D721Med (cell line): ENCODE measurements around the gene CAMK1G.

Experiments
- DNase-seq: peaks from one replicate; pipeline ENCODE4 v3.0.0; 2011; ENCODE audit warnings: low spot score; ENCODE audit not compliant: insufficient read length
- FAIRE-seq: peaks from 2 replicates; lab custom pipeline; 2011; peaks lifted over from hg19 to GRCh38; lab: Jason Lieb, UNC
- TF ChIP-seq, protein P1 (sequence below): IDR thresholded peaks from 2 replicates; pipeline ENCODE4 v1.5.1; 2012; ENCODE audit warnings: mild to moderate bottlenecking, control low read depth; ENCODE audit not compliant: insufficient read depth; ENCODE audit errors: missing control alignments

CAMK1G gene

GRCh38 chr1:209629621-209630382 lies 46.3 kb downstream of the CAMK1G start:
- TF ChIP-seq, protein P1, sequence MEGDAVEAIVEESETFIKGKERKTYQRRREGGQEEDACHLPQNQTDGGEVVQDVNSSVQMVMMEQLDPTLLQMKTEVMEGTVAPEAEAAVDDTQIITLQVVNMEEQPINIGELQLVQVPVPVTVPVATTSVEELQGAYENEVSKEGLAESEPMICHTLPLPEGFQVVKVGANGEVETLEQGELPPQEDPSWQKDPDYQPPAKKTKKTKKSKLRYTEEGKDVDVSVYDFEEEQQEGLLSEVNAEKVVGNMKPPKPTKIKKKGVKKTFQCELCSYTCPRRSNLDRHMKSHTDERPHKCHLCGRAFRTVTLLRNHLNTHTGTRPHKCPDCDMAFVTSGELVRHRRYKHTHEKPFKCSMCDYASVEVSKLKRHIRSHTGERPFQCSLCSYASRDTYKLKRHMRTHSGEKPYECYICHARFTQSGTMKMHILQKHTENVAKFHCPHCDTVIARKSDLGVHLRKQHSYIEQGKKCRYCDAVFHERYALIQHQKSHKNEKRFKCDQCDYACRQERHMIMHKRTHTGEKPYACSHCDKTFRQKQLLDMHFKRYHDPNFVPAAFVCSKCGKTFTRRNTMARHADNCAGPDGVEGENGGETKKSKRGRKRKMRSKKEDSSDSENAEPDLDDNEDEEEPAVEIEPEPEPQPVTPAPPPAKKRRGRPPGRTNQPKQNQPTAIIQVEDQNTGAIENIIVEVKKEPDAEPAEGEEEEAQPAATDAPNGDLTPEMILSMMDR, result no peak

DNA sequence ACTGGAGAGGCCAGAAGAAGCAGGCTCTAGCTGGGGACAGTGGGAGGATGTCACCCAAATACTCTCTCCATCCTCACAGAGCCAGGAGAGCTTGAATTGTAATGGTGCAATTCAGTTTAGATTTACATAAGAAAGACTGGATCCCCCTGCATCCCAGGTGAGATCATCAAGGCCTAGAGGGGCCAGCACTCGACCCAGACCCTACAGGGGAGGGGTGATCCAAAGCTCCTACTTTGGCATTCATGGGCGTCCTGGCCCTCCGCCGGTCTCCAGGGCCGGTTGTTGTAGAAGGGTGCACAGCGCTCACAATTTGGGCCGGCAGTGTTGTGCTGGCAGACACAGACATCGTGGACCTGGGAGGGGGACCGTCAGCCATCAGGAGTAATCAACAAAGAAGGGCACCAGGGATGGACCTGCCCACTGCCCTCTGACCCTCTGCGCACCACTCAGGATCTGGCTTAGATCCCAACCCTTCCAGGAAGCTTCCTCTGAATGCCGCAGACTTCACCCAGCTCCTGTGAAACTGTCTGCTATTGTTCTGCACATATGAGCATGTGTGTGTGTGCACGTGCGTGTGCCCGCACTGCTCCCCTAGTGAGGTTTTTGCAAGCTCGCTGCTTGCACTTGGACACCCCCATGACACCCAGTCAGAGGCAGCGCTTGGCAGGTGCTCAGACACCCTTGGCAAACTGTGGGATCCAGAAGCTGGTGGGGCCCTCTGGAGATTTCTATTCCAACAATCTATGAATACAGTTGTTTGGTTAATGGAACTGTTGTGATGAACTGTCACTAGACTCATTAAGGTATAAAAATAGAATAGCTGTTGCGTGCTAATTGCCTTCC lies 47.1 kb downstream of the CAMK1G start:
- TF ChIP-seq, protein P1, result no peak
- no peak for DNase-seq
- no peak for FAIRE-seq

More at GRCh38 chr1:209629621-209630382, 46.3 kb downstream of the CAMK1G start:
- DNase-seq (no peak), FAIRE-seq (no peak)

DNA sequence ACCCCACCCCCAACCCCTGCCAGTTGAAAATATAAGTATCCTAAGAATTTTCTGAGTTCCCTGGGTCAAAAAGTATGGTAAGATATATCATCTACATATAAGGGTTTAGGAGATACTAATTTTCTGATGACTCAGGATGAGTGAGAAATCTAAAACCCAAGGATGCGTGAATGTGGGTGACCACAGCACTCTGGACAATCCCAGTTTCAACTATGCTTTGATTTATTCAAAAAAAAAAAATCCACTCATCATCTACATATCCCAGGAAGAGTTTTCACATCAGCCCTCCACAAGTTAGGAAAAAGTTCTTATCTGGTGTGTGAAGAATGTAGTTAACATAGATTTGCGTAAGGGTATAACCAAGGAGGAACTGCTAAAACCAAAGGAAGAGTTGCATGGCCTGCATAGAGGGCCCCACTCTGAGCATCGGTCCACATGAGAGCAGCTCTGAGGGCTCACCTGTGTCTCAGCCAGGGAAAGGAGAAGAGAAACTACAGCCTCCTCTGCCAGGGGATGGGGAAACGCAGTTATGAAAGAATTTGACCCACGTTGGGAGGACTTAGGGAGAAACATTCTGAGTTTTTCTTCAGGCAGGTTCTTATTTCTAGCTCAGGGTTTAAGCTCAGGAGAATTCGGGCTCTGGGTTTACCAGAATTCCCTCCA lies 50.0 kb downstream of the CAMK1G start:
- TF ChIP-seq, protein P1, result no peak
- DNase-seq (no peak), FAIRE-seq (no peak)

GRCh38 chr1:209634005-209634737 lies 50.7 kb downstream of the CAMK1G start:
- FAIRE-seq (no peak), DNase-seq (no peak)
- TF ChIP-seq, protein P1, result no peak

- TF ChIP-seq, protein P1, result no peak
- FAIRE-seq, result no peak
- DNase-seq, result no peak
Observed at GRCh38 chr1:209635850-209636249, 52.3 kb downstream of the CAMK1G start.

GRCh38 chr1:209641832-209642172 lies 58.3 kb downstream of the CAMK1G start:
- TF ChIP-seq, protein P1, result no peak
- FAIRE-seq (no peak), DNase-seq (no peak)
